D721Med (cell line): ENCODE data around the gene VPS50.

Experiments
- DNase-seq: peaks from one replicate; pipeline ENCODE4 v3.0.0; 2011; ENCODE audit warnings: low spot score; ENCODE audit not compliant: insufficient read length
- FAIRE-seq: peaks from 2 replicates; lab custom pipeline; 2011; peaks lifted over from hg19 to GRCh38; lab: Jason Lieb, UNC
- TF ChIP-seq, protein P1 (sequence below): IDR thresholded peaks from 2 replicates; pipeline ENCODE4 v1.5.1; 2012; ENCODE audit warnings: mild to moderate bottlenecking, control low read depth; ENCODE audit not compliant: insufficient read depth; ENCODE audit errors: missing control alignments

The VPS50 gene

DNA sequence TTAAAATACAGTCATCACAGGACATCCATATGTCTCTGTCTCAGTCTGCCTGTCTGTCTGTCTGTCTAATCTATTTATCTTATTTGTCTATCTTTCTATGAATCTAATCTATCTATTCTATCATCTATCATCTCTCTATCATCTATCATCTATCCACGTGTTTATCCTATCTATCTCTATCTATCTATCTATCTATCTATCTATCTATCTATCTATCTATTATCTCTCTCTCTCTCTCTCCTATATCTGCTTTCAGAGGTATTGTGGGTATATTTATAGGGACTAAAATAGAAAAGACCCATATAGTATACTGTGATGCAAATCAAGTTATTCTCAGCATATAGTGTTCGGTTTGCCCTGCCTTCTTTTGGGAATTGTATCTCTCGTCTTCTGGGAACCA lies 167.5 kb downstream of the VPS50 start:
- TF ChIP-seq, protein P1, sequence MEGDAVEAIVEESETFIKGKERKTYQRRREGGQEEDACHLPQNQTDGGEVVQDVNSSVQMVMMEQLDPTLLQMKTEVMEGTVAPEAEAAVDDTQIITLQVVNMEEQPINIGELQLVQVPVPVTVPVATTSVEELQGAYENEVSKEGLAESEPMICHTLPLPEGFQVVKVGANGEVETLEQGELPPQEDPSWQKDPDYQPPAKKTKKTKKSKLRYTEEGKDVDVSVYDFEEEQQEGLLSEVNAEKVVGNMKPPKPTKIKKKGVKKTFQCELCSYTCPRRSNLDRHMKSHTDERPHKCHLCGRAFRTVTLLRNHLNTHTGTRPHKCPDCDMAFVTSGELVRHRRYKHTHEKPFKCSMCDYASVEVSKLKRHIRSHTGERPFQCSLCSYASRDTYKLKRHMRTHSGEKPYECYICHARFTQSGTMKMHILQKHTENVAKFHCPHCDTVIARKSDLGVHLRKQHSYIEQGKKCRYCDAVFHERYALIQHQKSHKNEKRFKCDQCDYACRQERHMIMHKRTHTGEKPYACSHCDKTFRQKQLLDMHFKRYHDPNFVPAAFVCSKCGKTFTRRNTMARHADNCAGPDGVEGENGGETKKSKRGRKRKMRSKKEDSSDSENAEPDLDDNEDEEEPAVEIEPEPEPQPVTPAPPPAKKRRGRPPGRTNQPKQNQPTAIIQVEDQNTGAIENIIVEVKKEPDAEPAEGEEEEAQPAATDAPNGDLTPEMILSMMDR: no peak
- DNase-seq (no peak), FAIRE-seq (no peak)

DNA sequence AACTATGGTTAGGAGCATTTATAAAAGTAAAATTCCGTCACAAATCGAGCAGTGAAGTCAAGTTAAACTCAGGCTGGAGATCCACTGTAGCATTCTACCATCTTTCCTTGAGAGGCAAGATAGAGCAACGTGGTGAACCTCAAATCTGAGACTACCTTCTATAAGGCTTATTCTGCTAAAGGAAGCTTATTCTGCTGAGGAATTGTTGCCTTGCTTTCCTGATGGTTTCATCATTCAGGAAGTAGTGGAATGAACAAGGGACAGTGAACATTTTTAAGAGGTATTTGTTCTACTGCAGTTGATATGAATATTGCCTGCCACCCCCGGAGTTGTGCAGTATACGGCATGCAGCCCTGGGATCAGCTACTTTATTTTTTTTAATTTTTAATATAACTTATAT lies 170.8 kb downstream of the VPS50 start:
- no peak for FAIRE-seq
- TF ChIP-seq, protein P1: no peak
- DNase-seq: no peak

DNA sequence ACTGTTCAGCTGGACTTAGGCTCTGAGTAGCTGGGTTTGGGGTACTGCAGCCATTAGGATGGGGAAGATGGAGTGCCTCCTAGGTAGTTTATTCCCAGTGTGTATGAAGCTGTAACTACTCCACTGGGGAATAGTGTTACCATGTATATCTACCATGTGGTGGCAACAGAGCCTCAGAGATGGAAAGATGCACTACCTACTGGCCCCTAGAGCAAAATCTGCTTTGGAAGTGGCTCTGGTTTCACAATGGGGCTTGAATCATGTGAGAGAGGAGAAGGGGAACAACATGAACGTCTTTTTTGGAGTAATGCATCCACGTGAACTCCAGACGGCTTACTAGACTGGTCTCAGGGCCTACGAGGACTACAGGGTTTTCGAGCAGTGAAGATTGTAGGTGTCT lies 175.1 kb downstream of the VPS50 start:
- TF ChIP-seq, protein P1: no peak
- DNase-seq: no peak
- FAIRE-seq: no peak

DNA sequence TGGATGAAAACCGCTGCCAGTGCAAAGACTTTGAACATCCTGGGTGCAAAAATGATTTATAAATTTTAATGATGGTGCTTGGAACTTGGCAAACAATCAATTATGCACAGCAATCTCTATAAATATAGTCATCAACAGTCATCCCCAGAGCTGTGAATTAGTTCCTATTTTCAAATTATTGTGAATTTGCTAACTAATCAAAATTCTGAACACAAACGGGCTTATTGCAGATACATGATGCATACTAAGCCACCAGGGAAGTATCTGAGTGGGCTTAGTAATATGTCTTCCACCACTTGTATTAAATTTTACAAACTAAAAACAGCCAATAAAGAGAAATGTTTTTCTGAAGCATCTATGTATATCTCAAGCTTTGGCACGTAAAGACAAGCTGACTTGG lies 177.2 kb downstream of the VPS50 start:
- DNase-seq (no peak), FAIRE-seq (no peak)
- TF ChIP-seq, protein P1: no peak
